ENCODE data around the gene ALKBH8. TPM values are rescaled to one million over a fixed set of nuclear protein-coding genes. Genes with fewer than 3 reads are reported as not detected.
A peak's percentile ranks its signal among the peaks of the same experiment; 100 is the strongest.

Gene ALKBH8
- total and polyA plus RNA-seq, 2 experiments from 2014 or later: 2.7 to 5.2 TPM

GRCh38 chr11:107478922-107479321 lies 86.6 kb downstream of the ALKBH8 start:
- no peaks in the 10 kb centered on the region for H3K27me3 ChIP-seq
- no peak overlapping the region for H3K4me3 ChIP-seq
- H3K27ac ChIP-seq: no peak overlapping the region
- no peak for DNase-seq (ENCODE audit: low spot score)
- H3K36me3 ChIP-seq (replicated peaks; ENCODE audit: insufficient read depth, low read depth): no peaks in the 10 kb centered on the region
- H2AFZ ChIP-seq: no peak overlapping the region
- TF ChIP-seq EZH2phosphoT487 (IDR thresholded peaks at IDR 0.05; ENCODE audit: low read depth, severe bottlenecking, unreplicated experiment): peak; percentile 83
- TF ChIP-seq, protein P1, sequence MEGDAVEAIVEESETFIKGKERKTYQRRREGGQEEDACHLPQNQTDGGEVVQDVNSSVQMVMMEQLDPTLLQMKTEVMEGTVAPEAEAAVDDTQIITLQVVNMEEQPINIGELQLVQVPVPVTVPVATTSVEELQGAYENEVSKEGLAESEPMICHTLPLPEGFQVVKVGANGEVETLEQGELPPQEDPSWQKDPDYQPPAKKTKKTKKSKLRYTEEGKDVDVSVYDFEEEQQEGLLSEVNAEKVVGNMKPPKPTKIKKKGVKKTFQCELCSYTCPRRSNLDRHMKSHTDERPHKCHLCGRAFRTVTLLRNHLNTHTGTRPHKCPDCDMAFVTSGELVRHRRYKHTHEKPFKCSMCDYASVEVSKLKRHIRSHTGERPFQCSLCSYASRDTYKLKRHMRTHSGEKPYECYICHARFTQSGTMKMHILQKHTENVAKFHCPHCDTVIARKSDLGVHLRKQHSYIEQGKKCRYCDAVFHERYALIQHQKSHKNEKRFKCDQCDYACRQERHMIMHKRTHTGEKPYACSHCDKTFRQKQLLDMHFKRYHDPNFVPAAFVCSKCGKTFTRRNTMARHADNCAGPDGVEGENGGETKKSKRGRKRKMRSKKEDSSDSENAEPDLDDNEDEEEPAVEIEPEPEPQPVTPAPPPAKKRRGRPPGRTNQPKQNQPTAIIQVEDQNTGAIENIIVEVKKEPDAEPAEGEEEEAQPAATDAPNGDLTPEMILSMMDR (IDR thresholded peaks at IDR 0.05; ENCODE audit: poor library complexity): no peak
- TF ChIP-seq EZH2 (IDR thresholded peaks at IDR 0.05; ENCODE audit: borderline replicate concordance): no peak
- H3K79me2 ChIP-seq: no peaks in the 10 kb centered on the region
- no peak overlapping the region for H3K4me2 ChIP-seq
- no peaks in the 10 kb centered on the region for H3K9me3 ChIP-seq (ENCODE audit: low read depth)
- H4K20me1 ChIP-seq (ENCODE audit: insufficient read depth, poor library complexity, severe bottlenecking): no peaks in the 10 kb centered on the region
- no peaks in the 10 kb centered on the region for H3K4me1 ChIP-seq (ENCODE audit: insufficient read depth)
- H3K9me2 ChIP-seq (replicated peaks; ENCODE audit: insufficient read depth): no peaks in the 10 kb centered on the region

DNA sequence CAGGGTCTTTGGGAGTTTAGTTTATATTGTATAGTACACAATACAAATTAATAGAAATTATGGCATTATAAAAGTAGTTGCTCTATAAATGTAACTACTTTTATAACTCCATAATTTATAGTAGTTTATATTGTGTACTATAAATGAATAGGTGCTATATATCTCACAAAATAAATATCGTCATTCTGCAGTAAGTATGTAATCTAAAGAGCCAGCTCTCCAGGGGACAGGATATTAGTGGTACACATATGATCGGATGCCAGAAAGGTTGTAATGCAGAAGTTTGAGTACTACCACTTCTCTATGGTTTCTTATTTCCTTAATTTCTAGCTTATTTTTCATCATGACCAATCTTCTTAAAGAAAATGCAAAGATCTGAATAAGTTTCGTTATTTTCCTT lies 87.7 kb downstream of the ALKBH8 start:
- Histone ChIP-seq H3K27me3 (no peaks in the 10 kb centered on the region), H3K79me2 (no peaks in the 10 kb centered on the region), H3K36me3 (replicated peaks; ENCODE audit: insufficient read depth, low read depth) (no peaks in the 10 kb centered on the region), H4K20me1 (ENCODE audit: insufficient read depth, poor library complexity, severe bottlenecking) (no peaks in the 10 kb centered on the region), H3K4me2 (no peak overlapping the region), H3K9me3 (ENCODE audit: low read depth) (no peaks in the 10 kb centered on the region), H3K27ac (no peak overlapping the region), H3K4me3 (no peak overlapping the region), H3K9me2 (replicated peaks; ENCODE audit: insufficient read depth) (no peaks in the 10 kb centered on the region), H2AFZ (no peak overlapping the region), H3K4me1 (ENCODE audit: insufficient read depth) (no peaks in the 10 kb centered on the region)
- no peak for TF ChIP-seq EZH2phosphoT487 (IDR thresholded peaks at IDR 0.05; ENCODE audit: low read depth, severe bottlenecking, unreplicated experiment)
- TF ChIP-seq EZH2 (IDR thresholded peaks at IDR 0.05; ENCODE audit: borderline replicate concordance): no peak
- TF ChIP-seq, protein P1 (IDR thresholded peaks at IDR 0.05; ENCODE audit: poor library complexity): no peak
- no peak for DNase-seq (ENCODE audit: low spot score)
- 75% methylated on average over 3 of the region's 3 CpGs for WGBS (ENCODE audit: low lambda C conversion rate, missing lambda C conversion rate)

DNA sequence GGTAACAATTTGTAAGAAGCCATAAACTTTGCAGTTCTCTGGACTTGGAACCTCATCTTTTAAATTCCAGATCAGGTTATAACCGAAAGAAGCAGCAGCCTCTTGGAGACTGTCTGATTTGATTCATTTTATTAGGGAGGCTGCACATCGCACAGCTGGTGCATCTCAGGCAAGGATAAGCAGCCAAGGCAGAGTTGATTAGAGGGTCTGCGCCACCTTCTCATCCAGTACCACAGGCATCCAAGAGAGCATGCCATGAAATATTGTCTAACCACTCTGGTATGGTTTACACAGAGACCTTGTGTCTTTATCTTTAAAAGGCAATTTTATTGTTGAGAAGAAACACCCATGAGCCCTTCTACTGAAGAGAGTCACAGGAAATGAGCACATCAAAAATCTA lies 91.7 kb downstream of the ALKBH8 start:
- no peak for TF ChIP-seq EZH2 (IDR thresholded peaks at IDR 0.05; ENCODE audit: borderline replicate concordance)
- TF ChIP-seq EZH2phosphoT487 (IDR thresholded peaks at IDR 0.05; ENCODE audit: low read depth, severe bottlenecking, unreplicated experiment): no peak
- TF ChIP-seq, protein P1 (IDR thresholded peaks at IDR 0.05; ENCODE audit: poor library complexity): no peak
- no peaks in the 10 kb centered on the region for H3K9me2 ChIP-seq (replicated peaks; ENCODE audit: insufficient read depth)
- 80% methylated on average over 3 of the region's 3 CpGs for WGBS (ENCODE audit: low lambda C conversion rate, missing lambda C conversion rate)
- no peaks in the 10 kb centered on the region for H3K9me3 ChIP-seq (ENCODE audit: low read depth)
- H3K36me3 ChIP-seq (replicated peaks; ENCODE audit: insufficient read depth, low read depth): no peaks in the 10 kb centered on the region
- no peak overlapping the region for H2AFZ ChIP-seq
- H3K4me3 ChIP-seq: no peak overlapping the region
- H3K79me2 ChIP-seq: no peaks in the 10 kb centered on the region
- no peaks in the 10 kb centered on the region for H3K27me3 ChIP-seq
- H3K27ac ChIP-seq: no peak overlapping the region
- no peaks in the 10 kb centered on the region for H3K4me1 ChIP-seq (ENCODE audit: insufficient read depth)
- H3K4me2 ChIP-seq: no peak overlapping the region
- H4K20me1 ChIP-seq (ENCODE audit: insufficient read depth, poor library complexity, severe bottlenecking): no peaks in the 10 kb centered on the region
- no peak for DNase-seq (ENCODE audit: low spot score)

GRCh38 chr11:107472966-107473365 lies 92.6 kb downstream of the ALKBH8 start:
- H3K4me1 ChIP-seq (ENCODE audit: insufficient read depth): no peaks in the 10 kb centered on the region
- no peak for TF ChIP-seq EZH2 (IDR thresholded peaks at IDR 0.05; ENCODE audit: borderline replicate concordance)
- TF ChIP-seq, protein P1 (IDR thresholded peaks at IDR 0.05; ENCODE audit: poor library complexity): no peak
- 61% methylated on average over 1 of the region's 1 CpG for WGBS (ENCODE audit: low lambda C conversion rate, missing lambda C conversion rate)
- no peaks in the 10 kb centered on the region for H3K79me2 ChIP-seq
- H3K27me3 ChIP-seq: no peaks in the 10 kb centered on the region
- no peaks in the 10 kb centered on the region for H3K9me2 ChIP-seq (replicated peaks; ENCODE audit: insufficient read depth)
- H4K20me1 ChIP-seq (ENCODE audit: insufficient read depth, poor library complexity, severe bottlenecking): no peaks in the 10 kb centered on the region
- no peak overlapping the region for H3K27ac ChIP-seq
- no peak overlapping the region for H3K4me3 ChIP-seq
- DNase-seq (ENCODE audit: low spot score): no peak
- no peak overlapping the region for H2AFZ ChIP-seq
- no peaks in the 10 kb centered on the region for H3K9me3 ChIP-seq (ENCODE audit: low read depth)
- no peaks in the 10 kb centered on the region for H3K36me3 ChIP-seq (replicated peaks; ENCODE audit: insufficient read depth, low read depth)
- H3K4me2 ChIP-seq: no peak overlapping the region

Data from hepatocyte (in vitro differentiated cells).